Measurements from ENCODE around the gene ADAMTSL1.

ADAMTSL1 gene

GRCh38 chr9:18800579-18800978, 326.6 kb downstream of the ADAMTSL1 start:
- DNase-seq (ENCODE audit: low read depth): no peak
- H3K4me3 ChIP-seq (ENCODE audit: low read depth, low read length): no peak overlapping the region
- TF ChIP-seq CTCF (IDR thresholded peaks at IDR 0.05; ENCODE audit: control insufficient read depth, extremely low read depth, insufficient read depth): no peak

- DNase-seq (ENCODE audit: low read depth): no peak
- no peak for TF ChIP-seq CTCF (IDR thresholded peaks at IDR 0.05; ENCODE audit: control insufficient read depth, extremely low read depth, insufficient read depth)
Measured at GRCh38 chr9:18805386-18805785, 331.4 kb downstream of the ADAMTSL1 start.

GRCh38 chr9:18806232-18807080, 332.5 kb downstream of the ADAMTSL1 start:
- H3K4me3 ChIP-seq (ENCODE audit: low read depth, low read length): no peak overlapping the region
- no peak for DNase-seq (ENCODE audit: low read depth)
- TF ChIP-seq CTCF (IDR thresholded peaks at IDR 0.05; ENCODE audit: control insufficient read depth, extremely low read depth, insufficient read depth): no peak

More at GRCh38 chr9:18805386-18805785, 331.4 kb downstream of the ADAMTSL1 start:
- no peak overlapping the region for H3K4me3 ChIP-seq (ENCODE audit: low read depth, low read length)

GRCh38 chr9:18810581-18810980, 336.6 kb downstream of the ADAMTSL1 start:
- TF ChIP-seq CTCF (IDR thresholded peaks at IDR 0.05; ENCODE audit: control insufficient read depth, extremely low read depth, insufficient read depth): no peak
- H3K4me3 ChIP-seq (ENCODE audit: low read depth, low read length): no peak overlapping the region
- no peak for DNase-seq (ENCODE audit: low read depth)

GRCh38 chr9:18811171-18811570, 337.2 kb downstream of the ADAMTSL1 start:
- no peak for TF ChIP-seq CTCF (IDR thresholded peaks at IDR 0.05; ENCODE audit: control insufficient read depth, extremely low read depth, insufficient read depth)
- DNase-seq (ENCODE audit: low read depth): no peak
- no peak overlapping the region for H3K4me3 ChIP-seq (ENCODE audit: low read depth, low read length)

GRCh38 chr9:18819418-18819817, 345.5 kb downstream of the ADAMTSL1 start:
- TF ChIP-seq CTCF (IDR thresholded peaks at IDR 0.05; ENCODE audit: control insufficient read depth, extremely low read depth, insufficient read depth): no peak
- DNase-seq (ENCODE audit: low read depth): no peak
- H3K4me3 ChIP-seq (ENCODE audit: low read depth, low read length): no peak overlapping the region
